ENCODE data around the gene PGLYRP2.
"Not testable (repeated sequence)": the region's sequence is repeated elsewhere in the genome, so short reads cannot be mapped to it uniquely, and the experiment has no call there.

The PGLYRP2 gene

GRCh38 chr19:15488489-15489226, 9.4 kb upstream of the PGLYRP2 start:
- DNase-seq (ENCODE audit: low read depth in 2 of 2), result no peak

DNA sequence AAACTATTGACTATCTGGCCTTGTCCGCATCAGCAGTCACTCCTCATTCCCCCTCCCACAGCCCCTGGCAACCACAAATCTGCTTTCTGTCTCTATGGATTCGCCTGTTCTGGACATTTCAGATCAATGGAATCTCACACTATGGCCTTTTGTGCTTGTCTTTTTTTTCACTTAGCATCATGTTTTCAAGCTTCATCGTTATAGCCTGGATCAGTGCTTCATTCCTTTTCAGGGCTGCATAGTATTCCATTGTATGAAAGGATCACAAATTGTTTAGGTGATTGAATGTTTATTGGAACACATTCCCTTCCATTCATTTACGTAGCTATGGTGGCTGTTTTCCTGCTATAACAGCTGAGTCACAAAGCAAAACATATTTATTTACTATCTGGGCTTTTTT, 7.7 kb upstream of the PGLYRP2 start:
- no peak for DNase-seq (ENCODE audit: low read depth in 2 of 2)

GRCh38 chr19:15485768-15486167, 6.5 kb upstream of the PGLYRP2 start:
- DNase-seq (ENCODE audit: low read depth in 2 of 2), result not testable (repeated sequence)

- DNase-seq (ENCODE audit: low read depth in 2 of 2), result not testable (repeated sequence)
Observed at GRCh38 chr19:15480996-15481395, 1.7 kb upstream of the PGLYRP2 start.

- DNase-seq (ENCODE audit: low read depth in 2 of 2), result no peak
Observed at GRCh38 chr19:15476325-15476724, 3.0 kb downstream of the PGLYRP2 start.

GRCh38 chr19:15475611-15476010, 3.7 kb downstream of the PGLYRP2 start:
- no peak for DNase-seq (ENCODE audit: low read depth in 2 of 2)

- DNase-seq (ENCODE audit: low read depth in 2 of 2), result no peak
Observed at GRCh38 chr19:15475169-15475568, 4.1 kb downstream of the PGLYRP2 start.

DNA sequence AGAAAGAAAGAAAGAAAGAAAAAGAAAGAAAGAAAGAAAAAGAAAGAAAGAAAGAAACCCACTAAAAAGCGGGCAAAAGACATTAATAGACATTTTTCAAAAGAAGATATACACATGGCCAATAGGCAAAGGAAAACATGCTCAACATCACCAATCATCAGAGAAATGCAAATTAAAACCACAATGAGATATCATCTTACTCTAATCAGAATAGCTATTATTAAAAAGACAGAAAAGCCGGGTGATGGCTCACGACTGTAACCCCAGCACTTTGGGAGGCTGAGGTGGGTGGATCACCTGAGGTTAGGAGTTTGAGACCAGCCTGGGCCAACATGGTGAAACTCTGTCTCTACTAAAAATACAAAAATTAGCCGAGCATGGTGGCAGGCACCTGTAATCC, 5.5 kb downstream of the PGLYRP2 start:
- DNase-seq (ENCODE audit: low read depth in 2 of 2), result not testable (repeated sequence)

- DNase-seq (ENCODE audit: low read depth in 2 of 2), result no peak
Observed at GRCh38 chr19:15471639-15472101, 7.6 kb downstream of the PGLYRP2 start.

- no peak for DNase-seq (ENCODE audit: low read depth in 2 of 2)
Observed at GRCh38 chr19:15469513-15470297, 9.6 kb downstream of the PGLYRP2 start.

DNA sequence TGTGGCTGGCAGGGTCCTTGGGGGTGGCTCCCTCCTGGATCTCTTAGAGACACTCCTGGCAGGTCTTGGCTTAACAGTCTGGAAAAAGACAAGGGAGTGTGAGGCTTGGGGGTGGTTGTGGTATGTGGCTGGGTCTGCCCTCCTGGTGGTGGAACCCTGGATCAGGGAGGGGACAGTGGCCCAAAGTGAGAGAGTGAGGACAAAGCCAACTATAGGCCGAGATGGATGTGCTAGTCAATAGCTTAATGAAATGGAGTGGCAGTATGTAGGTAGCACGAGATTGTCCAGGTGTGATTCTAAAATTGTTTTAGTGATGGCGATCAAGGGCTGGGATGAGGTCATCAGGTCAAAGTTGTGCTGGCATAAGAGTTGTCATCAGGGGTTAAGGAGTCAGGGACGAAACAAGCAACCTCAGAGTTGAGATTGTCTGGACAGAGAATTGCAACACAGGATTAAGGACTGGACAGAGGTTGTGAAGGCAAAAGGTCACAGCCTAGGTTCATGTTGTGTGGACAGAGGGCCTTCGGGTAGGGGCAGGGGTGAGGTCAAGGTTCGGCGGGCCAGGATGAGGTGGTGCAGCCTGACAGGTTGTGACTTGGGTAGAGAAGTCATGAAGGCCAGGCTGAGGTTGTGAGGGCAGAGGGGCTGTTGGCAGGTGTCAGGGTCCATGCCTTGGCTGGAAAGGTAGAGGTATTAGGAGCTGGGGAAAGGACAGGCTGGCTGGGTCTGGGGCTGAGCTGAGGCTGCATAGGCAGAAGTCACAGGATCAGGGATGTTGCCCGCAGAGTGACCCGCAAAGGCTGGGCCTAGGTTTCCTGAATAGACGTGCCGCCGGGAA, 10.4 kb downstream of the PGLYRP2 start:
- DNase-seq (ENCODE audit: low read depth in 2 of 2), result no peak

GRCh38 chr19:15467734-15468214, 11.5 kb downstream of the PGLYRP2 start:
- DNase-seq (ENCODE audit: low read depth in 2 of 2), result no peak

DNA sequence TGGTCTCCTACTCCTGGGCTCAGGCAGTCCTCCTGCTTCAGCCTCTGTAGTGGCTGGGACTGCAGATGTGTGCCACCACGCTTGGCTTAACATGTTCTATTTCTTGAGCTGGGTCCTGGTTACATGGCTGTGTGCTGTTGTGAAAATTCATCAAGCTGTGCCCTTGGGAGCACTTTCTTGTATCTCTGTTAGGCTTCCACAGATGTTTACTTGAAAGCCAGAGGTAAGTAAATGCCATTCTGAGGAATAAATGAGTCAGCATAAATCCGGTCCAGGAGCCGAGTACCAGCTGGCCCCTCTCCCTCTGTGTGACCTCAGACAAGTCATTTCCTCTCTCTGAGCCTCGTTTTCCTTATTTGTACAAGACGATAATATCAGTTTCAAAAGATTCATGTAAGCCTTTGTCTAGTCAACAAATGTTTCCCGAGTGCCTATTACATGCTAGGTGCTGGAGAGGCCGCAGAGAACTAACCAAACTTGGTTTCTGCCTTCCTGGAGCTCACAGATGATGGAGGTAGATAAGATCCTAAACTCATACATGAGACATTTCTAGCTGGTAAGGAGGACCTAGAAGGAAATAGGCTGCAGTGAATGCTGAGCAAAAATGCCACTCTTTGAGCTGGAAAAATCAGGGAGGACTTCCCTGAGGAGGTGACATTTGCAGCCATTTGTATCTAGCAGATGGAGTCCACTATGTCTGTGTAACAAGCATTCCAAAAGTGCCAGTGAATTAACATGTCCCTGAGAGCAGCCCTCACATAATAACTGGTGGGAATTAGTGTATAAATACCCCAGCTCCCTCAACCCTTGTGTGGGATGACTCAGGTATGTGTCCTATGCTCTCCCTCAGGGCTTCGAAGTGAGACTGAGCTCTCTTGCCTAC, 12.2 kb downstream of the PGLYRP2 start:
- DNase-seq (ENCODE audit: low read depth in 2 of 2), result peak in 1 of 2 donors; percentile 26

DNA sequence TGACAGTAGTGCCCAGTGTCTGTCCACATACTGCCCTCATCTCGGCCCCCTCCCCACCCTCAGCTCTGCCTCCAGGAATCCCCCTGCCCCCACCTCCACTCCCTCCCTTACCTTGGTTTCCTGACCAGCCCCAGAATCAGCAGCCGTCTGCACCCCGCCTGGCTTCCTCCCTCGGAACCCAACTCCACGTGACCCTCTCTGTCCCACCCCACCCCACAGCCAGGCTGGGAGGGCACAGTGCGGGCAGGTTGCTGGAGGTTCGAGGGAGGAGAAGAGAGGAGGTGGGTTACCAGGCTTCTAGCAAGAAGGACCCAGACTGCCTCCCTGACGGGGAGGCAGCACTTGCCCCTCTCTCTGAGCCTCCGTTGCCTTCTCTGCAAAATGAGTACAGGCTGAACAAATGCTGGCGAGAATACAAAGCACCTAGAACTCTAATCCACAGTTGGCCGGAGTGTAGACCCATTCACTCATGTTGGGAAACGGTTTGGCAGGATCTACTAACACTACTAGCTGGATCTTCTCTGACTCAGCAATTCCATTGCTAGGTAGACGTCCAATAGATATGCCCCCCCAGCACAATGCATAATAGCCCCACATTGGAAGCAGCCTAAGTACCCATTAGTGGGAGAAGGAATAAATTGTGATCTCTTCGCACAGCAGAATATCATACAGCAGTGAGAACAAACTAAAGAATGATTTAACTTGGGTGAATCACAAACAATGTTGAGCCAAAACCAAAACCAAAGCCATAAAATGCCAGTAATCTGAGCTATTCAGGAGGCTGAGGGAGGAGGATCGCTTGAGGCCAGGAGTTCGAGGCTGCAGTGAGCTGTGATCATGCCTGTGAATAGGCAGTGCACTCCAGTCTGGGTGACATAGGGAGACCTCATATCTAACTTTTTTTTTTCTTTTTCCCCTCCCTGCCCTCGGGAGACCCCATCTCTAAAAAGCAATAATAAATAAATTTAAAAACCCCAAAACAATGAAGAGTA, 14.6 kb downstream of the PGLYRP2 start, which contains the start of gene RASAL3:
TSS of gene RASAL3 (minus strand) at position 151 of the 992 bp plus-strand sequence. CDS start 186 bp downstream, outside the sequence.
- DNase-seq (ENCODE audit: low read depth in 2 of 2), result peak; percentile 48 to 53

- DNase-seq (ENCODE audit: low read depth in 2 of 2), result peak; percentile 46 to 58
Observed at GRCh38 chr19:15463861-15464371, 15.4 kb downstream of the PGLYRP2 start.

DNA sequence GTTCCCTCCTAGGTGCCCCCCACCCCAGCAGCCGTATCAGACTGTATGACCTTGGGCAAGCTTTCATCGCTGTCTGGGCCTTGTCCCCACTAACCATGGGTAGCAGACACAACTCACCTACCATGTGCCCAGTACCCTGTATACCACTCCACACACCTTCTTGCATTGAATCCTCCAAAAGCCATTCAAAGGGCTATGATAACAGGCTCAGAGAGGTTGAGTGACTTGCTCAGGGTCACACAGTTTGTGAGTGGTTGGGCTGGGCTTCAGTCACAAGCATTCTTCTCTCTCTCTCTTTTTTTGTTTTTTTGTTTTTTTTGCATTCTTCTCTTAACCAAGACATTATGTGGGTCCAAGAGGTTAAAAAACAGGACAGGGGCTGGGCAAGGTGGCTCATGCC, 17.6 kb downstream of the PGLYRP2 start:
- no peak for DNase-seq (ENCODE audit: low read depth in 2 of 2)

GRCh38 chr19:15457701-15458484, 21.4 kb downstream of the PGLYRP2 start:
- DNase-seq (ENCODE audit: low read depth in 2 of 2), result no peak

Data from stimulated activated CD8-positive, alpha-beta memory T cell treated with anti-CD3 and anti-CD28 coated beads, Interleukin-7, amount 100 ng/mL, for 1 hour (primary cell).